Hindlimb muscle (tissue), 1 donor: Measurements from ENCODE around the gene CHAF1A. TPM values are rescaled to one million over a fixed set of nuclear protein-coding genes. Genes with fewer than 3 reads are reported as not detected.

Experiments used
- DNase-seq: peaks from one replicate; pipeline ENCODE4 v3.0.0-alpha.2; 2013
- polyA plus RNA-seq: library from polyadenylated mRNA; unstranded; fragments of 120-200 nt; gene quantifications from one replicate; pipeline ENCODE4 v1.2.1, GENCODE V29; 2013; ENCODE audit not compliant: insufficient read length

The CHAF1A gene
- polyA plus RNA-seq, 1 donor = 10.7 TPM

DNA sequence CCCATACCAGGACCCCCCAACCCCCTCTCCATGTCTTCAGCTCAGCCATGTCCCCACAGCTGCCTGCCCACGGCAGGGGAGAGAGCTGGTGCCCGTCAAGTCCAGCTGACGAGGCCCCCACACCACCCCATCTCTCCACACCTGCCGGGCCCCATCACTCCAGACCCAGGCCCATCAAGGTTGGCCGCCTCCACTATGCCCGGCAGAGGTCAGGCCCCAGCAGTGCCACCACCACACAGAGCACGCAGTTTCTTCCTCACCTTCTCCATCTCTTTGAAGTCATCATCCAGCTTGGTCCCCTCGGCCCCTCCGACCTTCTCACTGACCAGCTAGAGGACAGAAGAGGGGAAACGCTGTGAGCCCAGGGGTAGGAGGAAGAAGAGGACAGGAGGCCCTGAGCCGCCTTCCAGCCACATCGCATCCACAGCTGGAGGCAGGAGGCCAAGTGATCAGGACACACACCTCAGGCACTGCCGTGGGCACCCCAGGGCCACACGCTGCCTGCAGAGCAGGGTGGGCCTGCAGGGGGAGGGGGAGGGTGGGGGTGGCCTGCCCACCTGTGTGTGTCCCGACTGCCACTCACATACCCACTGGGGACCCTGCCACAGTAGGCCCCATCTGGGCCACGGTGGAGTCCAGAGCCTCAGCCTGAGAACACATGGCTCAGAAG, 35.6 kb upstream of the CHAF1A start:
- DNase-seq = no peak

DNA sequence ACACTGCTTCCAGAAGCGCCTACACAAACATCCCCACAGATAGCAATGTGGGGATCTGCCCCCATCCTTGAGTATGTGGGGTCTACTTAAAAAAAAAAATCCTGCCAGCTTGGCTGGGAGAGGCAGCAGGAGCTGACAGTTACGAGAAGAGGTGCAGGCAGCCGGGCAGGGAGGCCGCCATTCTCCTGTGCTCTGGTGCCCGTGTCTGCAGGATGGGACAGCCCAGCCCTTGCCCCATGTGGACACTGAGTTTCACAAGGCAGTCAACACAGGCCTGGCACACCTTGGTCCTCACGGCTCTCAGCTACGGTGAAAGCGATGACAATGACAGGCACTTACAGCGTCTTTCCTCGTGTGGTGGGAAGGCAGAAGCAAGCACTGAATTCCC, 35.1 kb upstream of the CHAF1A start:
- no peak for DNase-seq

DNA sequence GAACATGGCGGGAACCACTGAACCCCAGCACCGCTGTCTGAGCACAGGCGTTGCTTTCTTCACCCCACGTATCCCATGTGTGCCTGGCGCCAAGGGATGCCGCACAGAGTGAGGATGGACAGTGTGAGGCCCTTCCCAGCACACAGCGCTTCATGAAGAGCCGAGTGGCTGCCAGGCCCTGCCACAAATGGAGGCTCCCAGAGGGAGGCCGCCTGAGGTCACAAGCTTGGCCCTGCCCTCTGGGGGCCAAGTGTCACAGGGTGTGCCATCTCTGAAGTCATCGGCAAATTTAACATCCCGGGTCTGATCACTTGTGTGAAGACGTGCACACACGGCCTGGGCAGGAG, 34.7 kb upstream of the CHAF1A start:
- DNase-seq = no peak

DNA sequence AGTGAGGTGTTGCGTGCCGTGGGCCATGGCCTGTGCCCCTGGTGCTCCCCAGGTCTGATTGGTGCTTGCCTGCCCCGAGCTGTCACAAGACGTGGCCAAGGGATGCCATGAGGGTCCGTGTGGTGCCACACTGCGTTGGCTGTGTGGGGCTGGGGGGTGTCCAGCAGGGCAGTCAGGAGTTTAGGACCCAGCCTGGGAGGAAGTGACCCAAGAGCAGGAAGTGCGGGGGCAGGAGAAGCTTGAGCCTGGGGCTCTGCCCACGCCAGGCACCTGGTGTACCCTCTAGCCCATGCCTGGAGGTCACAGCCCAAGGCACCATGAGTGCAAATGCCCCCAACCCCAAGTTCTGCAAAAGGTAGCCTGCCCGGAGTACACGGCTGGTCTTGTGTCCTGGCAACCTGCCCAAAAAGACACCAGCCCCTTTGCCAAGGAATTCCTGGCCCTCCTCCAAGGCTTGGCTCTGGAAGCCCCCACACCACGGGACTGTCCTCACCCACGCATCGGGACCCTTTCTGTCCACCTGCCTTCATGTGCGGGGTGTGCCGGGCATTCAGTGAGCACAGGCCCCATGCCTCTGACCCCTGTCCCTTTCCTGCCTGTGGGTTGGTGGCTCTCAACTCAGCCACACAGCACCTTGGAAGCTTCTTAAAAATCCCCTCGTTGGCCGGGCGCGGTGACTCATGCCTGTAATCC, 34.2 kb upstream of the CHAF1A start:
- DNase-seq = no peak

DNA sequence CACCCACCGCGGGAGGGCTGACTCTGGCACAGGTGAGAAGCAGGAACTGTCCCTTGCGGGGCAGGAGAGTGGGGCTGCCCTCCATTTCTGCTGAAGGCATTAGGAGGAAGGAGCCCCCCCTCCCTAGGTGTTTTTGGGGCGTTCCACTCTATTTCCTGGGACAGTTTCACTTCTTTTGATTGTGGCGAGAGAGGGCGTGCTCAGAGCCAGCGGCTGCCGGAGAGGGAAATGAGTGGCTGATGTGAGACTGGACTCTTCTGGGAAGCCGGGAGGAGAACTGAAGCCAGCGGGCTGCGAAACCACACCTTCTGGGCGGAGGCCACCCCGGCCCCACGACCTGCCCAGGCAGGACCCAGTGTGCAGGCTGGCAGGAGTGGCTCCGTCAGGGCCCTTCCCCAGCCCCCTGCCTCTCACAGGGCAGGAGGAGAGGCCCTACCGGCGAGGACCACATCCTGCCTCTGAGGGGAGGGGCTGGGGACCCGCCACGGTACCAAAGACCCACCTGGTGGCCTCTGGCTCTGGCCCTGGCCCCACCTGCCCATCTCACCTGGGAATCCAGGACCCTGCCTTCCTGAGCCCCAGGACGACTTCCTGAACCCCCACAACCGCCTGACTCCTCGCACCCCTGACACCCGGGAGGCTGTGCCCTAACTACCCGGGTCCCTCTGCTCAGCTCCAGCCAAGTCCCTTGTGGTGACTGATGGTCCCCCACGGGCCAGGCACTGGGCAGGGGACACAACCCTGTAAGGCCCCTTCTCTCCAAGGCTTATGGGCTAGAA, 33.1 kb upstream of the CHAF1A start:
- no peak for DNase-seq

DNA sequence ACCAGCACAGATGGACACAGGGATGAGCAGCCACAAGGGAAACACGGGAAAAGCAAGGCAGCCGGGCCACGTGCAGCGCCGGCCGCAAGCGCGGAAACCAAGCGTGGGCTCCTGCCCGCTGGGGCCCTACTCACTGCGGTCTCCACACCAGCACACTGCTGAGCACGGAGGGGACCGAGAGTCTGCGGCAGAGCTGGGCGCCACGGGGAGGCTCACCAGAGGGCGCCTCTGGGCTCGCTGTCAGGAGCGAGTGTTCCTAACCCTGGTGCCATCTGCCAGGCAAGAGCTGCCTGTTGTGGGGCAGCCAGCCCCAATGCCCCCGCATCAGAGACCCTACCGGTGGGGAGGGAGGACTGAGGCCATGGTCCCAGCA, 32.6 kb upstream of the CHAF1A start:
- DNase-seq = no peak

DNA sequence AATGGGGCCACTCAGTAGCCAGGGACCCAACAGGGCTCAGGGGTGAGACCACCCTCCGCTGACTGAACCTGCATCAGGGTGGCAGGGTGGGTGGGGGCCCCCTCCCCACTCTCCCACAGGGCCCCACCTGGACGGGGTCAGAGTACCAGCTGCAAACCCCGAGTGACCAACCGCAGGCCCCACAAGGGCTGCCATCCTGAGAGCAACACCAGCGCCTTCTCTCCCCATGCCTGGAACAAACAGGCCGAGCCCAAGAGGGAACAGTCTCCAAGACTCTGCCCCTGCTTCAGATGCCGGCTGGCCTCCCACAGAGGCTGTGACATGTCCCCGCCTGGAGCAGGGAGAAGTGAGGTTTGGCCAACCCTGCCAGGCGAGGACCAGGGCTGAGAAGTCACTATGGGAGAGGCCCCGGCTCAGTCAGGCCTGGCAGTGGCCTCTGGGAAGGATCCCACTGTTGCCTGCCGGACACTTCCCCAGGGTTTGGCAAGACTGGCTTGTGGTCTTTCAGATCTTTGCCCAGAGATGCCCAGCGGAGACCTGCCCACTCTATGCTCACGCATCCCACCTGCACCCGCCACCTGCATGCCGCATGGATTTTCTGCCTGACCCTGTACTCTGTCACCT, 31.9 kb upstream of the CHAF1A start:
- DNase-seq = no peak

DNA sequence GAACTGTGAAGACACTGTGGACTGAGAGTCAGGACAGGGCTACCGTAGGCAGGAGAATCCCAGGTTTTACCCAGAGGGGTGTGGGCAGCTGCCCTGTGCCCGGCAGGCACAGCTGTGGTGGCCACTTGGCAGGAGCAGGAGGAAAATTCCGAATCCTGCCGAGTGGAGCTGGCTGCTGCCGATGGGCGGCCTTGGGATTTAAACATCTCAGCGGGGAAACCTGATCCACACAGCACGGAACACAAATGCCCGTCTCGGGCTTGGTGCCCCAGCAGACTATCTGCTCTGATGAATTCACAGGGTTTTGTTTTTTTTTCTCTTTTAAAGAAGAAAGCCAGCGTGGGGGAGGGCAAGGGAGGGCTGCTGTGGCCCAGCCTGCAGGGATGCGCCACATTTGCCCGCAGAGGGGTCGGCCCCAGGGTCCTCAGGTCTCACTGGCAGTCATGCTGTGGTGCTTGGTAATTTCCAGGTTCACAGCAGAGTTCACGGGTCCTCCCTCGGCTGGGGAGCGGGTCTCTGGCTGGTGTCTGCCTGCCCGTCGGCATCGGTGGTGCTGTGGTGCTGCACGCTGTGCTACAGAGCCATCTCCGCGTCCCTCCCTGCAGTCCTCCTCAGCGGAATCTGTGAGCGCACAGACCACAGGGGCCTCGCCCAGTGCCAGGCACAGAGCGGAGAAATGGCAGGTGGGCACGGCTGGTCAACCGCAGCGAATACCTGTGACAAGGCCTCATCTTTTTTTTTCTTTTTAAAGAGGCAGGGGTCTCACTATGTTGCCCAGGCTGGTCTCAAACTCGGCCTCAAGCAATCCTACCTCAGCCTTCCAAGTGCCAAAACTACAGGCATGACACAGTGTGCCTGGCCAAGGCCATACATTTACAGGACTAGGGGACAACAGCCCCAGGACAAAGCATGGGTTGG, 30.9 kb upstream of the CHAF1A start:
- peak; percentile 42 for DNase-seq

DNA sequence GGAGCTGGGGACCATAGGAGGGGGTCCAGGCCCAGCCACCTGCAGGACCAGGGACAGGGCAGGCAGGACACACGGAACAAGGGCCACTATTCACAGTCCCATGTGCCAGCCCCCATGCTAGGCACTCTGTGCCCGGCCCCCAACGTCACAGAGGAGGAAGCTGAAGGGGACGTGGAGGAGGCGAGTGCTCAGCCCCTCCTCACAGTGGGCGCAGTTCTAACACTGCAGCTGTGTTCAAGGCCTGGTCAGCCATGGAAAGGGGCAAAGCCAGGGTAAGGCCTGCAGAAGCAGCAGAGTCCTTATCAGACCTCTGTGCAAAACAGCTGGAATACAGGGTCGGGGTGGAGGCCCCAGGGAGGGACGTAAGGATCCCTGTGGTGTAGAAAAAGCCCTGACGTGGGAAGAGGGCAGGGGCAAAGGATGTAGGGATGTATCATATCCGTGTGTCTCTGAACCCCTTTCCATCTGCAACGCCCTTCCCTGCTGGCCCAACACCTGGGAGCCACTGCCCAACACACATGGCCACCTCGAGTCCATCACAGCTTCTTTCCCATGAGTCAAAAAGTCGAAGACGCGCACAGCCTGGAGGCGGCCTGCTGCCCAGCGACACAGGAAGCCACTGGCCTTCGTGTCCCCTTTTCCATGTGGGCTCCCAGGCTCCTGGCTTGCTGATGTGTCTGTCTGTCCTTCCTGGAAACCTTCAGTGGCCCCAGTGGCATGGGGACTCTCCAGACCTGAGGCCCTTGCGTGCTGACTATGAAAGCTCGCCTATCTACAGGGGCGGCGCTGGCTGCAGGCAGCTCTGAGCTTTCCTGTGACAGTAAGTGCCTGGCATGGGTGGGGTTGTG, 30.1 kb upstream of the CHAF1A start:
- no peak for DNase-seq

DNA sequence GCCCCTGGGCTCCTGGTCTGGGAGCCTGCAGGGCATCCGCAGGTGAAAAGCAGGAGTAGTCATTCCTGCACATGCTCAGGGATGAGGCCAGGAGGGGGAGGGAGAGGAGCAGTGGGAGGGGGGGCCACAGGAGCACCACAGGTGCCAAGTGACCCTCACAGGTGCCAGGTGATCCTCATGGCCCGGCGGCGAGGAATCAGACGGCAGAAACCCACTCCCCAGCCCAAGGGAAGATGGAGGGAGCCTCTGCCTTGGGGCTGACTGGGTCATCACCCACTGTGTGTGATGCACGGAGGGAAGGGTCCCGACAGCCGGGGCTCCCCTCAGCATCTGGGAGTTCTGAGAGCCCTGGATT, 29.4 kb upstream of the CHAF1A start:
- DNase-seq = no peak

DNA sequence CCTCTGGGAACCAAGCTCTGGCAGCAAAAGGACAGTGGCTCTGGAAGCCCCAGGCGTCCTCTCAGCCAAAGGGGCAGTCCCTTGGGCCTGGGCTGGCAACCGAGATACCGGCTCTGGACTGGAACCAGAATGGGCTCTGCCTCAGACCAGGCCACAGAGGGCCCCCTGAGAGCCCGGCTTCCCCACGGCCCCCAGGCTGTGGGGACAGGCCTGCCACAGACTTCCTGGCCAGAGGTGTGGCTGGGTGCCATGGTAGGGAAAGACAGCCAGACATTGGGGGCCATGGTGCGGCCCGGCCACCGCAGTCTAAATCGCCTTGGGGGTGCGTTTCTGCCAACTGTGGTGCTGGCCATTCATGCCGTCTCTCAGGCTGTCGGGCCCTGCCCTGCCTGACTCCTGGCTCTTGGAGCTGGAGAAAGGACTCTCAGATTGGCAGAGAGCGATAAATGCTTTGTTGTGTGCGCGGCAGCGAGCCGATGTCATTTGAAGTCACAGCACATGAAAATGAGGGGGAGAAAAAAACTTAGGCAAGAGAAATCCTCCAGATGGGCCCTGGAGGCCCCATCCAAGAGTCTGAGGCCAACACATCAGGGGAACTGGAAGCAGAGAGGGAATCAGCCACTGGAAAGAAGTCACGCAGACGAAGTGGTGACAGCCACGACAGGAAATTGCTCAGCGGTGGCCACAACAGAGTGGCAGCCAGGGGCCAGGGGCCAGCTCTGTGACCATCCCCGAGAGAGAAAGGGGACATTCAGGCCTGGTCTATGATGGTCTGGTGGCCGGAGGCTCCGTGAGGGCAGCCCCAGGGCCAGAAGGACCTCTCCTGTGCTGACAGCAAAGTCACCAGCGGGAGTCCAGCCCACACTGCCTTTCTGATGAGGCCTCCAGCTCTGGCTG, 28.6 kb upstream of the CHAF1A start:
- DNase-seq = no peak

DNA sequence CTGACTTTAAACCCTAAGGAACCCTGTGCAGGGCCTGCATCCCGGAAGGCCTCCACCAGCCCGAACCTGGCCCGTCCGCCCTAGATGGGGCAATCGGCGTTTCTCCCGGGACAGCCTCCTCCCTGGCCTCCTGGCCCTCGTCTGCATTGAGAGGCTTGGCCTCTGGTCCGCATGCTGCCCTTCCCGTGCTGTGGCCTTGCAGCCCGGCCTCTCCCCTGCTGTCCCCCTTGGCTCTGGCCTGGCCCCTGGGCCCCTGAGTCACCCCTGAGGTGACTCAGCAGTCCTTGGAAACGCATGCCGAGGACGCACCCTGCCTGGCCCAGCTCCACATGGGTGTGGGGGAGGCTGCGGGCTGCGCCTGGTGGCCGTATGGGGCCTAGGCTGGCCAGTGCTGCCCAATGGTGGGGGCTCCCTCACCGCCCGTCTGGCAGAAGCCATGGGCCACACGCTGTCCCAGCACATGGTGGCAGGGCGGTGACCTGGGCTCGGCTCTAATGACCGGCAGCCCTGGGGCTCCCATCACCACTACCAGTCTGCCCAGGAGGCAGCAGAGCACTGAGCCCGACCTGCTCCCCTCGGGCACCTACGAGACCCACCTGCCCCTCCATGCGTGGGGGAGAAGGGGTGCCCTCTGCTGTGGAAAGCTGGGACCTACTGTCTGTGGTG, 27.8 kb upstream of the CHAF1A start:
- DNase-seq = no peak

DNA sequence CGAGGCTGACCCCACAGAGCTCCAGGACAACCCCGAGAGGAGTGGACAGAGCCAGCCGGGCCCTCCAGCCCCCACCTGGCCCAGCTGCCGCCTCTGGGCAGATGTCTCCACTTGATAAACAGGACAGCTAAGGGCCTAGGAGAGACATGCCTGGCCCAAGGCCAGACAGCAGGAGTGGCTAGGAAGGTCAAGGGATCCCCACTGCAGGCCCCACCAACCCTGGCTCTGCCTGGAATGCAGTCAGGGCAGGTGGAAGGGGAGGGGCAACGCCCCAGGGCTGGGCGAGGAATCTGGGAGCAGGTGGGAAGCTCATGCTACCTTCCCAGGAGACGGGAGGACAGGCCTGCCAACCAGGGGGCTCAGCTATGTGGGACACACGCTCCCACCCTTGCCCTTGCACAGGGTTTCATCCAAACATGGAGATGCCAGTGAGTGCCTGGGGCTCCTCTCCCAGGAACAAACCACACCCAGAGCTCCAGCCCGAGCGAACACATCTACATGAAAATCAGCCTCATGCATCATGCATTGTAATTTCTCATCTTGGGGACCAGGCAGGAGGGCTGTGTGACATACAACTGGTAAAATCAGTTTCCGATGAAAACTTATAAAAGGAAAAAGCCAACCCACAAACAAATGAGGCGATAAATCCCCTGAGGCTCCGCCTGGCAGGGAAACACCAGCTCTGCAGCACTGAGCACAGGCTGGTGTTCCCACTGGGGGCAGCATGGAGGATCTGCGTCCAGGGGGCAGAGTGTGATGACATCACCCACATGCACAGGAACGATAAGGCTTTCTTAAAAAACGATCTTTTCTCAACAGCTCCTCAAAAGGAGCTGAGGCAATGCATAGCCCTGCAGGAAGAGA, 27.0 kb upstream of the CHAF1A start:
- DNase-seq = no peak

DNA sequence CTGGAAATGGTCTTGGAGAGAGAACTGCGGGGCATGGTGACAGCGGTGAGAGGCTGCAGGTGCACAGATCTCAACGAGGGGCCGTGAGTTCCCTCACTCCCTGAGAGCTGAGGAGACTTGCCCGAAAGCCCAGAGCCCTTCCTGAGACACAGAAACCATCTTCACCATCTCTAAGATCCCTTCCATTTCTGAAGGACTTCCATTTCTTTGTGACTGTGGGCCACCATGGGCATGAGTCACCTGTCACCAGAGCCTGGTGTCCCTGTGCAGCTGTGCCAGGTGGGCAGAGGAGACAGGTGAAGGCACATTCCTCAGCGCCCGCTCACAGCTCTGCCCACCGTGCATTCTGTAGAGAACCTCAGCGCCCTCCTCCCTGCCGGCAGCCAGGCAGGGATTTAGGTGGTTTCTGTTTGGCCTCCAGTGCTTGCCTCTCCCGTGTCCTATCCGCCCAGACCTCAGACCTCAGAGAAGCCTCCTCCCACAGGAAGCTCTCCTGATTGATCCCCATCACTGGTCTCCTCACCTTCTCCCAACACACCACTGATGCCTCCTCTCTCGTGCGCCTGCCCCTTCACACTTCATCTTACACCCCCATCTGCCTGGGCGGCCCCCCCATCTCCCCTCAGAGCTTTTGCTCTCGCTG, 26.3 kb upstream of the CHAF1A start:
- DNase-seq = no peak

DNA sequence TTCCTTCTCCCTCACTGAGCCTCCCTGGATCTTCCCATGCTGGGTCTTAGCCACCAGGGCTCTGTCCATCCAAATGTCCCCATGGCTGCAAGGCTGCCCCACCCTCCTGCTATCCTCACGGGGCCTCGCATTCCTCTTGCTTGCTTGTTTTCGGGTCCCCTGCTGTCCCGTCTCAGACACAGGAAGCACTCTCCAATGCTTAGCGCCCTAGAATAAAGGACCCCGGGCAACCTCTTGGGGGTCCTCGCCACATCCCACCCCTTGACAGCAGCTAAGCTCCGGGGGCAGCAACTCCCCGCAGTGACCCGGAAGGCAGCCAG, 25.8 kb upstream of the CHAF1A start:
- DNase-seq = no peak

DNA sequence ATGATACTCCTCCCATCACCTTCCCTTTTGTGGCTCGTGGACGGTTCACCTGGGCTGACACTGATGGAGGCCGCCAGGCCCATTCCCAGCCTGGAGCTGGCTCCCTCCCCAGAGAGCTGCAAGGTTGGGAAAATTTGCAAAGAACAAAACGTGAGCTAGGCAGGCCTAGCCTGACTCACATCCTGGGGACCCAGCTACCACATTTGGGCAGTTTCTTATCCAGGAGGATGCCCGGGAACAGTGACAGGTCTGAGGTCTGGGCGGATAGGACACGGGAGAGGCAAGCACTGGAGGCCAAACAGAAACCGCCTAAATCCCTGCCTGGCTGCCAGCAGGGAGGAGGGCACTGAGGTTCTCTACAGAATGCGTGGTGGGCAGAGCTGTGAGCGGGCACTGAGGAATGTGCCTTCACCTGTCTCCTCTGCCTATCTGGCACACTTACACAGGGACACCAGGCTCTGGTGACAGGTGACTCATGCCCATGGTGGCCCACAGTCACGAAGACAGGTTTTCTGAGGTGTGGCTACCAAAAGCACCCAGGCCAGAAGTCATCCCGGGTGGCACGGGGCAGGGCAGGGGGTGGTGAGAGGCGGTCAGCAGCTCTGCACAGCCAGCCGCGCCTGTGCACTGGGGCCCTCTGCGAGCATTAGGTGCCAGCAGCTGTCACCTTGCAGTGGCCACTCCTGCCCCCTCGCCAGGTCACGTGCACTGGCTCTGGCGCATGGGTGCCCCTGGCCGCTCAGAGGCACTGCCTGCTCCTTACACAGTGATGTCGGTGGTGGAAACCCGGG, 25.3 kb upstream of the CHAF1A start:
- DNase-seq = no peak

DNA sequence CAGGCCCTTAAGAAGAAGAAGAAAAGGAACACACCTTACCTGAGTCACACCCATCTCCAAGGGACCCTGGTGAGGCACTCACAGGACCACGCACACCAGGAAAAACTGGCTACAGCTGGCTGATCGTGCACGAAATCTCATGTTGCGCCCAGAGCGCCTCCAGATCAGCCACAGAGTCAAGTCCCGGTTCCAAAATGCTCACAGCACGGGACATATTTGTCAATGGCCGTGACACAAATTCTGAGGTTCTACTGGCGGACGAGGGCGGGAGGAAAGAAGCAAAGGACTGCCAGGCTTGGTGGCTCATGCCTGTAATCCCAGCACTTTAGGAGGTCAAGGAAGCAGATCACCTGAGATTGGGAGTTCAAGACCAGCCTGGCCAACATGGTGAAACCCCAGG, 23.6 kb upstream of the CHAF1A start:
- no peak for DNase-seq
